Stimulated activated naive CD8-positive, alpha-beta T cell treated with anti-CD3 and anti-CD28 coated beads, Interleukin-15, amount 100 ng/mL, for 72 hours (primary cell): ENCODE results near the gene ADM5.
A peak's percentile ranks its signal among the peaks of the same experiment; 100 is the strongest.

ENCODE experiments used
- ATAC-seq: fragments of 150-1000 bp; cut with Tn5 transposase; 2 replicates; pipeline ENCODE4 v1.10.0; 2021; ENCODE audit warnings: mild to moderate bottlenecking, moderate library complexity
- DNase-seq, 2 donors: peaks; one replicate each; pipeline ENCODE4 v3.0.0; 2021 to 2022
- H3K27ac Mint-ChIP-seq, 2 donors: one replicate each; pipeline ENCODE4 v1.8.0; 2022; ENCODE audit warnings: mild to moderate bottlenecking in 2 of 2, mixed read lengths in 2 of 2, moderate library complexity in 2 of 2
- H3K27me3 Mint-ChIP-seq: one replicate; pipeline ENCODE4 v1.8.0; 2022; ENCODE audit warnings: mixed read lengths
- H3K4me1 Mint-ChIP-seq: one replicate; pipeline ENCODE4 v1.8.0; 2022; ENCODE audit warnings: mild to moderate bottlenecking, mixed read lengths
- H3K4me3 Mint-ChIP-seq, 2 donors: one replicate each; pipeline ENCODE4 v1.8.0; 2022; ENCODE audit warnings: mild to moderate bottlenecking in 2 of 2, mixed read lengths in 2 of 2, moderate library complexity in 1 of 2
- H3K9me3 Mint-ChIP-seq, 2 donors: one replicate each; pipeline ENCODE4 v1.8.0; 2022; ENCODE audit warnings: mixed read lengths in 2 of 2

ADM5 gene

GRCh38 chr19:49655570-49656455, 33.6 kb upstream of the ADM5 start:
- H3K4me1 Mint-ChIP-seq, result peaks cover 25% of the 10 kb centered on the region
- no peak overlapping the region for H3K27ac Mint-ChIP-seq
- H3K9me3 Mint-ChIP-seq, result no peaks in the 10 kb centered on the region
- no peak overlapping the region for H3K4me3 Mint-ChIP-seq
- DNase-seq (no peak), ATAC-seq (no peak)
- H3K27me3 Mint-ChIP-seq, result no peaks in the 10 kb centered on the region

- Mint-ChIP-seq H3K4me1 (peaks cover 25% of the 10 kb centered on the region), H3K27me3 (no peaks in the 10 kb centered on the region), H3K27ac (peak overlapping the region in 1 of 2 donors; percentile 58), H3K4me3 (no peak overlapping the region), H3K9me3 (no peaks in the 10 kb centered on the region)
- ATAC-seq (no peak), DNase-seq (no peak)
These were observed 32.8 kb upstream of the ADM5 start for GRCh38 chr19:49656456-49657109.

- ATAC-seq, result no peak
- H3K4me3 Mint-ChIP-seq, result no peak overlapping the region
- no peaks in the 10 kb centered on the region for H3K9me3 Mint-ChIP-seq
- peak overlapping the region in 1 of 2 donors; percentile 85 for H3K27ac Mint-ChIP-seq
- no peak for DNase-seq
- no peaks in the 10 kb centered on the region for H3K27me3 Mint-ChIP-seq
- peaks cover 29% of the 10 kb centered on the region for H3K4me1 Mint-ChIP-seq
These were observed 31.8 kb upstream of the ADM5 start for GRCh38 chr19:49657493-49658138.

GRCh38 chr19:49658139-49658517, 31.3 kb upstream of the ADM5 start:
- DNase-seq, result no peak
- no peak overlapping the region for H3K27ac Mint-ChIP-seq
- H3K4me1 Mint-ChIP-seq, result peaks cover 34% of the 10 kb centered on the region
- no peaks in the 10 kb centered on the region for H3K27me3 Mint-ChIP-seq
- H3K4me3 Mint-ChIP-seq, result no peak overlapping the region
- no peak for ATAC-seq
- no peaks in the 10 kb centered on the region for H3K9me3 Mint-ChIP-seq

GRCh38 chr19:49658566-49659442, 30.6 kb upstream of the ADM5 start:
- Mint-ChIP-seq H3K27me3 (no peaks in the 10 kb centered on the region), H3K9me3 (no peaks in the 10 kb centered on the region), H3K27ac (peak overlapping the region in 1 of 2 donors; percentile 92), H3K4me1 (peaks cover 41% of the 10 kb centered on the region), H3K4me3 (no peak overlapping the region)
- ATAC-seq (no peak), DNase-seq (no peak)

- no peak for DNase-seq
- H3K27ac Mint-ChIP-seq, result no peak overlapping the region
- H3K4me1 Mint-ChIP-seq, result peaks cover 48% of the 10 kb centered on the region
- no peaks in the 10 kb centered on the region for H3K9me3 Mint-ChIP-seq
- ATAC-seq, result no peak
- no peaks in the 10 kb centered on the region for H3K27me3 Mint-ChIP-seq
- no peak overlapping the region for H3K4me3 Mint-ChIP-seq
These were observed 28.9 kb upstream of the ADM5 start for GRCh38 chr19:49660338-49660961.

- H3K27me3 Mint-ChIP-seq, result no peaks in the 10 kb centered on the region
- H3K27ac Mint-ChIP-seq, result no peak overlapping the region
- H3K4me3 Mint-ChIP-seq, result no peak overlapping the region
- peaks cover 57% of the 10 kb centered on the region for H3K4me1 Mint-ChIP-seq
- no peak for ATAC-seq
- no peaks in the 10 kb centered on the region for H3K9me3 Mint-ChIP-seq
- DNase-seq, result no peak
These were observed 27.4 kb upstream of the ADM5 start for GRCh38 chr19:49662011-49662410.

GRCh38 chr19:49663224-49663623, 26.2 kb upstream of the ADM5 start:
- Mint-ChIP-seq H3K4me3 (peak overlapping the region; percentile 91 to 97), H3K9me3 (no peaks in the 10 kb centered on the region), H3K4me1 (peaks cover 56% of the 10 kb centered on the region), H3K27me3 (no peaks in the 10 kb centered on the region), H3K27ac (peak overlapping the region in 1 of 2 donors; percentile 92)
- ATAC-seq, result no peak
- no peak for DNase-seq

GRCh38 chr19:49664171-49665035, 25.0 kb upstream of the ADM5 start:
- ATAC-seq (peak; percentile 74), DNase-seq (peak; percentile 82 to 85)
- peak overlapping the region; percentile 91 to 97 for H3K4me3 Mint-ChIP-seq
- peak overlapping the region; percentile 92 to 97 for H3K27ac Mint-ChIP-seq
- H3K9me3 Mint-ChIP-seq, result no peaks in the 10 kb centered on the region
- no peaks in the 10 kb centered on the region for H3K27me3 Mint-ChIP-seq
- H3K4me1 Mint-ChIP-seq, result peaks cover 45% of the 10 kb centered on the region

GRCh38 chr19:49665036-49665350, 24.4 kb upstream of the ADM5 start:
- Mint-ChIP-seq H3K4me3 (peak overlapping the region; percentile 91 to 97), H3K27me3 (no peaks in the 10 kb centered on the region), H3K9me3 (no peaks in the 10 kb centered on the region), H3K27ac (peak overlapping the region; percentile 92 to 97), H3K4me1 (peaks cover 39% of the 10 kb centered on the region)
- ATAC-seq, result no peak
- peak; percentile 36 to 38 for DNase-seq

GRCh38 chr19:49665351-49666119, 23.9 kb upstream of the ADM5 start, which contains the start of the genes BCL2L12 and IRF3:
Gene BCL2L12, plus strand, starts transcription at chr19:49665933. Its CDS starts 760 bp downstream, at chr19:49666693.
Gene IRF3, minus strand, starts transcription at chr19:49665857. Its CDS starts 1,019 bp downstream, at chr19:49664838.
- peak within 1 kb of the TSS; percentile 91 to 97 for H3K4me3 Mint-ChIP-seq
- DNase-seq, result peak; percentile 98
- H3K27me3 Mint-ChIP-seq, result no peaks in the 10 kb centered on the region
- H3K4me1 Mint-ChIP-seq, result peaks cover 37% of the 10 kb centered on the region
- H3K27ac Mint-ChIP-seq, result peak within 1 kb of the TSS; percentile 94 to 97
- no peaks in the 10 kb centered on the region for H3K9me3 Mint-ChIP-seq
- peak; percentile 91 for ATAC-seq

GRCh38 chr19:49666120-49666444, 23.3 kb upstream of the ADM5 start:
- no peak for ATAC-seq

GRCh38 chr19:49667473-49667872, 21.9 kb upstream of the ADM5 start:
- H3K4me1 Mint-ChIP-seq, result peaks cover 42% of the 10 kb centered on the region
- DNase-seq (no peak), ATAC-seq (no peak)
- H3K4me3 Mint-ChIP-seq, result peak overlapping the region; percentile 91 to 97
- no peaks in the 10 kb centered on the region for H3K9me3 Mint-ChIP-seq
- no peaks in the 10 kb centered on the region for H3K27me3 Mint-ChIP-seq
- H3K27ac Mint-ChIP-seq, result no peak overlapping the region

More at GRCh38 chr19:49666120-49666444, 23.3 kb upstream of the ADM5 start:
- Mint-ChIP-seq H3K9me3 (no peaks in the 10 kb centered on the region), H3K27me3 (no peaks in the 10 kb centered on the region), H3K27ac (peak overlapping the region; percentile 94 to 97), H3K4me3 (peak overlapping the region; percentile 91 to 97), H3K4me1 (peaks cover 37% of the 10 kb centered on the region)
- DNase-seq, result no peak
